IPS-NIHi7 (cell line): ENCODE measurements around the gene HLA-G.
"Not testable (repeated sequence)": the region's sequence is repeated elsewhere in the genome, so short reads cannot be mapped to it uniquely, and the experiment has no call there.

ENCODE experiments used
- DNase-seq: peaks from one replicate; pipeline ENCODE4 v3.0.0; 2012; ENCODE audit warnings: mixed read lengths; ENCODE audit errors: extremely low spot score

The HLA-G gene

GRCh38 chr6:29827579-29828470 lies at the start of gene HLA-G:
Gene HLA-G (plus strand): TSS chr6:29827825. CDS start chr6:29827845, 20 bp downstream.
- DNase-seq = peak; percentile 33

DNA sequence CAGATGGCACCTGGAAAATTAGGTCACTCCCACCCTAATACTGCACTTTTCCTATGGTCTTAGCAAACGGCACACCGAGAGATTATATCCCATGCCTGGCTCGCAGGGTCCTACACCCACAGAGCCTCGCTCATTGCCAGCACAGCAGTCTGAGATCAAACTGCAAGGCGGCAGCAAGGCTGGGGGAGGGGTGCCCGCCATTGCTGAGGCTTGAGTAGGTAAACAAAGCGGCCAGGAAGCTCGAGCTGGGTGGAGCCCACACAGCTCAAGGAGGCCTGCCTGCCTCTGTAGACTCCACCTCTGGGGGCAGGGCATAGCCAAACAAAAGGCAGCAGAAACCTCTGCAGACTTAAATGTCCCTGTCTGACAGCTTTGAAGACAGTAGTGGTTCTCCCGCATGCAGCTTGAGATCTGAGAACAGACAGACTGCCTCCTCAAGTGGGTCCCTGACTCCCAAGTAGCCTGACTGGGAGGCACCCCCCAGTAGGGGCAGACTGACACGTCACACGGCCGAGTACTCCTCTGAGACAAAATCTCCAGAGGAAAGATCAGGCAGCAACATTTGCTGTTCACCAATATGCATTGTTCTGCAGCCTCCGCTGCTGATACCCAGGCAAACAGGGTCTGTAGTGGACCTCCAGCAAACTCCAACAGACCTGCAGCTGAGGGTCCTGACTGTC lies 47.5 kb upstream of the HLA-G start:
- not testable (repeated sequence) for DNase-seq

DNA sequence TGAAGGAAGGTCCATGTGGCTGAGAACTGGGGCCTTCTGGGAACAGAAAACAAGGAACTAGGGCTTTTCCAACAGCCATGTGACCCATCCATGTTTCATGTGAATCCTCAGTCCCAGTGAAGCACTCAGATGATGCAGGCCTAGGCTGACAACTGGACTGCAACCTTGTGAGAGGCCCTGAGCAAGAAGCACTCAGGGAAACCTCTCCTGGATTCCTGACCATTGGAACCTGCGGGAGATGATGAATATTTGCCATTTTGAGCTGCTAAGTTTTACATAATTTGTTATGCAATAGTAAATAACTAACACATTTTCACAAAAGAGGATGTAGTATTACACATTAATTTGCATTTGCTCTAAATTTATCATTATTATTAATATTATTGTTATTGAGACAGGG lies 38.4 kb upstream of the HLA-G start:
- DNase-seq = no peak

DNA sequence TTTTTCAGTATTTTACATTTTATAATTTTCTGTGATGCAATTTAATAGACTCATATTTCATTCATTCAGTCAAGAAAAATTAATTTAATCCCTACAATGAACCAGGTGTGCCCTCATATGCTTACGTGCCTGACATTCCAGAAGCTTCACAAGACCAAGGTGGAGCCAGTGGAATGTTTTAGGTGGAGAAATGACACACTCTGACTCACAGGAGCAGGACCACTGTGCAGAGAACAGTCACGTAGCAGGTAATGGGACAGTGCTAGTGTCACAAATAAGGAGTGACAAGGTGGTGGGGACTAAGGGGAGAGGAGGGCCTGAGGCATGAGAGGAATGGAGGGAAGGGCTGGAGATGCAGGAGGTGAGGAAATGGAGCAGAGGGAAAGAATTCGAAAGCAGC lies 37.0 kb upstream of the HLA-G start:
- DNase-seq = no peak

GRCh38 chr6:29791162-29791561 lies 36.5 kb upstream of the HLA-G start:
- DNase-seq = no peak

- peak; percentile 28 for DNase-seq
Measured at GRCh38 chr6:29791786-29792122, 35.9 kb upstream of the HLA-G start.

DNA sequence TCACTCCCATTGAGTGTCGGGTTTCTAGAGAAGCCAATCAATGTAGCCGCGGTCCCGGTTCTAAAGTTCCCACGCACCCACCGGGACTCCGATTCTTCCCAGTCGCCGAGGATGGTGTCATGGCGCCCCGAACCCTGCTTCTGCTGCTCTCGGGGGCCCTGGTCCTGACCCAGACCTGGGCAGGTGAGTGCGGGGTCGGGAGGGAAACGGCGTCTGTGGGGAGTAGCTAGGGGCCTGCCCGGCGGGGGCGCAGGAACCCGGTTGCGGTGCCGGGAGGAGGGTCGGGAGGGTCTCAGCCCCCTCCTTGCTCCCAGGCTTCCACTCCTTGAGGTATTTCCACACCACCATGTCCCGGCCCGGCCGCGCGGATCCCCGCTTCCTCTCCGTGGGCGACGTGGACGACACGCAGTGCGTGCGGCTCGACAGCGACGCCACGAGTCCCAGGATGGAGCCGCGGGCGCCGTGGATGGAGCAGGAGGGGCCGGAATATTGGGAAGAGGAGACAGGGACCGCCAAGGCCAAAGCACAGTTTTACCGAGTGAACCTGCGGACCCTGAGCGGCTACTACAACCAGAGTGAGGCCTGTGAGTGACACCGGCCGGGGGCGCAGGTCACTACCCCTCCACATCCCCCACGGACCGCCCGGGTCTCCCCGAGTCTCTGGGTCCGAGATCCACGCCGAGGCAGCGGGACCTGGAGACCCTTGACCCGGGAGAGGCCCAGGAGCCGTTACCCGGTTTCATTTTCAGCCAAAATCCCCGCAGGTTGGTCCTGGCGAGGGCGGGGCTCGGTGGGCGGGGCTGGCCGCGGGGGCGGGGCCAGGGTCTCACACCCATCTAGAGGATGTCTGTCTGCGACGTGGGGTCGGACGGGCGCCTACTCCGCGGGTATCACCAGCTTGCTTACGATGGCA lies 35.2 kb upstream of the HLA-G start:
- peak; percentile 72 for DNase-seq

DNA sequence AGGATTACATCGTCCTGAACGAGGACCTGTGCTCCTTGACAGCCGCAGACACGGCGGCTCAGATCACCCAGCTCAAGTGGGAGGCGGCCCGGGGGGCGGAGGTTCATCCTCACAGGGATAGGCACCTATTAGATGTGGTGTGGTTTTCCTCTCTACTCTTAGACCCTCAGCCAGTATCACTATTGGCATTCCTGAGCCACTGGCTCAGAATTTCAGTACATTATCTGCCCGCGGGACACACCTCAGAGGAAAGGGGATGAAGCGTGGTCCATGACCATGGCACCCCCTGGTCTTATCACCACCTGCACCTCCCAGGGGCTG lies 34.6 kb upstream of the HLA-G start:
- DNase-seq = no peak

GRCh38 chr6:29793796-29794195 lies 33.8 kb upstream of the HLA-G start:
- no peak for DNase-seq

- DNase-seq = no peak
Measured at GRCh38 chr6:29796026-29796425, 31.6 kb upstream of the HLA-G start.

- DNase-seq = no peak
Measured at GRCh38 chr6:29797135-29797534, 30.5 kb upstream of the HLA-G start.

DNA sequence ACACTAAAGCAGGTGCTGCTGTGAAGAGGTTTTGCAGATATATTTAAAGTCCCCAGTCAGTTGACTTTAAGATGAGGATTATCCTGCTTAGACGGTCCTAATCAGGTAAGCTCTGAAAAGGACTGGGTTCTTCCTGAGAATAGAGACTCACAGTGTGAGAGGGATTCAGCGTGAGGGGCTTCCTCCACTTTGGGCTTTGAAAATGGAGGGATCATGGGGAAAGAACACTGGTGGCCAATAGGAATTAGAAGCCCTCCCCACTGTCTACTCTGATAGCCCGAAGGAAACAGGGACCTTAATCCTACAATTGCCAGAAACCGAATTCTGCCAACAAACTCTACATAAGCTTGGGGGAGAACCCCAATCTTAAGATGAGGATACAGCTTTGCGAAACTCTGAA lies 29.7 kb upstream of the HLA-G start:
- no peak for DNase-seq

DNA sequence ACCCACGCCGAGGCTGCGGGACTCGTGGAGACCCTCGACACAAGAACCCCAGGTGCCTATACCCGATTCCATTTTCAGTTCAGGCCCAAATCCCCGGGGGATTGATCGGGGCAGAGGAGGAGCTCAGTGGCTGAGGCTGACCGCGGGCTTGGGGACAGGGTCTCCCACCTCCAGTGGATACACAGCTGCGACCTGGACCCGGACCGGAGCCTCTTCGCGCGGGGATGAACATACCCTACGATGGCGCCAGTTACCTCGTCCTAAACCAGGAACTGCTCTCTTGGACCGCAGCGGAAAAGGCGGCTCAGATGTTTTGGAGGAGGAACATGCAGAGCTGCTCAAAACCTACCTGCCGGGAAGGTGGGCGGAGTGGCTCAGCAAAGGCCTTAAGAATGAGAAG lies 27.4 kb upstream of the HLA-G start:
- DNase-seq = no peak

DNA sequence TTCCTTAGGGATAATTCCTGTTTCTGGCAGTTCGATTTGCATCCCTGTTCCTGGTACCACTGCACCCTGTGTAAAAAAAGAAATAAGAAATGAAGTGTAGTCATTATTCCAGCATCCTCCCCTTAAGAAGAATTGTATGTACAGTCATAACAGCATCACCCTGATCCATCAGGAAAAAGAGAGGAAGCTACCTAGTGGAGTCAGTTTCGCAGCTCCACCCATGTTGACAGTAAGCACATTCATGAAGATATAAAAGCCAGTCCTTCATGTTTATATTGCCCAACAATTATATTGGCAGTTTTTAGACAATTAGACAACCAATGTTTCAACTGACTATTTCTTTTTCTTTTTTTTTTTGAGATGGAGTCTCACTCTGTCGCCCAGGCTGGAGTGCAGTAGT lies 21.2 kb upstream of the HLA-G start:
- DNase-seq = no peak

GRCh38 chr6:29809249-29809648 lies 18.4 kb upstream of the HLA-G start:
- no peak for DNase-seq

DNA sequence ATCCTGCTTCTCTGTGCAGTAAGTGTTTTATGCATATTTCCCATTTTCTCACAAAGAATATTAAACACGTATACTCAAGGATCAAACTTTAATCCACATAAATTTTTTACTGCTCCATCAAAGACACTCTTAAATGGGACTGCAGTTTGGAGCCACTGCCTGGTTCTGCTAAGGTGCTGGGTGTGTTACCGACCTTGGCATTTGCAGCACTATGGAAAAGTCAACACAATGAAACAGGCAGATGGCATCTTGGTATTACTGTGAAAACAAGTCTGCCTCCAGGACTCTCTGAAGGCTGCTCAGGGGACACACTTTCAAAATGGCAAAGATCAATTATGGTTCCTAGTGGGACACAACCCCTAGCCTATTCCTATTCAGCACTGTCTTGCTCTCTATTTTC lies 17.3 kb upstream of the HLA-G start:
- no peak for DNase-seq

DNA sequence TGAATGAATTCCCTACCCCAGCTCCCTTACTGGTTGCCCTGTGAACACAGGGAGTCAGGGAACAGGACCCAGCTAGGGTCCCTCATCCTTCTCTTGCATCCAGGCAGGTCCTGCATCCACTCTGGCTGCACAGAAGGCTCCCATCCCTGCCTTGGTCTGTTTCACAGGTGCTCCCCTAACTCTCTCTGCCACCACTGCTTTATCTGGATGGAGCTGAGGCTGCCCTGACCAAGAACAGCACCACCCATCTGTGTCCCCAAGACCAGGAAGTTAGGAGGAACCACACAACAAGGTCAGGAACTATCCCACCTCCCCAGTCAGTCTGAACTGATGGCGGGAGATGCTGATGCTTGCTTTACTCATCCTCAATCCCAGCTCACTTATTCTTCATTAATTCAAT lies 16.2 kb upstream of the HLA-G start:
- no peak for DNase-seq

- DNase-seq = no peak
Measured at GRCh38 chr6:29813066-29813465, 14.6 kb upstream of the HLA-G start.

GRCh38 chr6:29813809-29814208 lies 13.8 kb upstream of the HLA-G start:
- DNase-seq = no peak

GRCh38 chr6:29814379-29815117 lies 13.1 kb upstream of the HLA-G start:
- DNase-seq = no peak

- no peak for DNase-seq
Measured at GRCh38 chr6:29815118-29815750, 12.4 kb upstream of the HLA-G start.
